HG03565 (cell line): ENCODE data around the gene RNF187.
"Not testable (repeated sequence)": the region's sequence is repeated elsewhere in the genome, so short reads cannot be mapped to it uniquely, and the experiment has no call there.

Experiments
- ATAC-seq: cut with Tn5 transposase; IDR thresholded peaks from one replicate; pipeline ENCODE4 v1.9.1; 2021; ENCODE audit warnings: mild to moderate bottlenecking, moderate library complexity; ENCODE audit not compliant: unreplicated experiment

Gene RNF187

DNA sequence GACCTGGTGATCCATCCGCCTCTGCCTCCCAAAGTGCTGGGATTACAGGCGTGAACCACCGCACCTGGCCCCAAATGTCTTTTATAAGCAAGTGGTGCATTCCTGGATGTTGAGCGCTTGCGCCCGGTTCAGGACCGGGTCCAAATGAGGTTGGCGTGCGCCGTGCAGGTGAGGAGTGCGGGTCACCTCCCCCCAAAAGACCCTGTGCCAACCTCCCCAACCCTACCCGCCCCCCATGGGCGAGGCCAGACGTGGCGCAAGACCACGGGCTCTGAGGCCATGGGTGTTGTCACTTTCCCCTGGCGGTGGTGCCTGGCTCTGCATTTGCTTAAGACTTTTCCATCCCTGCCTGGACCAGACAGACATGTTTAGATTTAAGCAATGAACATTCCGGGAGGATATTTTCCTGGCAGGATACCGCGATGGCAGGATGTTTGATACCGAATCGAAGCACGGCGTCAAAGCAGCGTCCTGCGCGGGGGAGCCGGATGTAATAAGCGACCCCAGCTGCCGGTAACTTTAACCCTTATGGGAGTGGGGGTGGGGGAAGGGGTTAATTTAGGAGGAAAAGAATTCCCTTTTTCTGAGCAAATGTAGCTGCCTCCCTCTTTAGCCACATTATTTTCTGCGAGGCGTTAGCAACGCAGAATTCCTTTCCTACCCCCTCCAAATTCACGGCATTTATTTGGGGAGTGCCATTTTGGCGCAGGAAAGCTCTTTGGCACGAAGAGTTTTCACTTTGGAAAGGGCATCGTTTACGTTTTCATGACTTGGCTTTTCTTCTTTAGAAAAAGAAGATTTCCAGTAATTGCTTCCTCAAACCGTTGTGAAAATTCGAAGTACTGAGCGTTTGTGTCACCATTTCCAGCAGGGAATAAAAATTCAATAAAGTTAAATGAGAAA, 27.8 kb upstream of the RNF187 start:
- ATAC-seq: peak; percentile 18

DNA sequence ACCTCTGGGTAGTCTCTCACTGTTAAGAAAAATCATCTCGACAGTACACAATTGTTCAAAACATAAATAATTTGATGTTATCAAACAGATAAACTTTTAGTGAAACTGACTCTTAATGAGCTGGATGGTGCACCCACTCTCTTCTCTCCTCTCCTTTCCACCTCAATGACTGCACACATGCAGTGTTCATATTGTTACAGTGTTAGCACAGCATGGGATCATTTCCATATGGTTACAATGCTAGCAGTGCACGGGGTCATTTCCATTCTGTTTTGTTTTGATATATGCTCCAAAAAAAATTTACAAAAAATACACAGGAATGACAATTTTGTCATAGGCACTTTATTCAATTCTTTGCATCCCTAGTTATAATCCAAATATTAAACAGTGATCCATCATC, 26.4 kb upstream of the RNF187 start:
- ATAC-seq: no peak

DNA sequence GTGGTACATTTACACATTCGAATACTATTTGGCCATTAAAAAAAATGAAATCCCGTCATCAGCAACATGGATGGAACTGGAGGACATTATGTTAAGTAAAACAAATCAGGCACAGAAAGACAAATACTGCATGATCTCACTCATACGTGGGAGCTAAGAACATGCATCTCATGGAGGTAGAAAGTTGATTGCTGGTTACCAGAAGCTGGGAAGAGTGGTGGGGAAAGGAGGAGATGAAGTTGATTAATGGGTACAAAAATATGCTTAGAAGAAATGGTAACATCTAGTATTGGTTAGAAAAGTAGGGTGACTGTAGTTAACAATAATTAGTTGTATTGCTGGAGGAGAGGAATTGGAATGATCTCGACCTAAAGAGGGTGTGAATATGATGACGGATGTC, 24.6 kb upstream of the RNF187 start:
- no peak for ATAC-seq

DNA sequence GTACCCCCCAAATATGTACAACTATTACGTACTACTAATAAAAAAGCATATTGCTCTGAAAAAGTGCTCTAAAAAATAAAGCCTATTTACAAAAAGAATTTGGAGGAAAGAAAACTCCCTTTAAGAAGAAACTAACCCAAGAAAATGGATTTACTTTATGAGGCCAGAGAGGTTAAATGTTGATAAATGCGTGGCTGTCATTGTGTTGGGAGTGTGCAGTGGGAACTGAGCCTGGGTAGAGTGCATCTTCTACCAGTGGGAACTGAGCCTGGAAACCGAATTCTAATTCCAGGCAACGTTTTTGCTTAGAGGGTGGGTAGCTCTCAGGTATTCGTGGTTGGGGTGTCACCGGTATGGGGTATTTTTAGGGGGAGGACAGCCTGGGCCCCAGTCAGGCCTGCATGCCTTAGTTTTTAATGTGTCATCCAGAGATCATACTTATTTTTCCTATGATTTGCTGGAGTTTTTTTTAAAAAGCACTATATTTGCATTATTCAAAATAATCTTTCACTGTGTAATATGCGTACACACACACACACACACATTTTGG, 24.1 kb upstream of the RNF187 start:
- ATAC-seq: no peak

DNA sequence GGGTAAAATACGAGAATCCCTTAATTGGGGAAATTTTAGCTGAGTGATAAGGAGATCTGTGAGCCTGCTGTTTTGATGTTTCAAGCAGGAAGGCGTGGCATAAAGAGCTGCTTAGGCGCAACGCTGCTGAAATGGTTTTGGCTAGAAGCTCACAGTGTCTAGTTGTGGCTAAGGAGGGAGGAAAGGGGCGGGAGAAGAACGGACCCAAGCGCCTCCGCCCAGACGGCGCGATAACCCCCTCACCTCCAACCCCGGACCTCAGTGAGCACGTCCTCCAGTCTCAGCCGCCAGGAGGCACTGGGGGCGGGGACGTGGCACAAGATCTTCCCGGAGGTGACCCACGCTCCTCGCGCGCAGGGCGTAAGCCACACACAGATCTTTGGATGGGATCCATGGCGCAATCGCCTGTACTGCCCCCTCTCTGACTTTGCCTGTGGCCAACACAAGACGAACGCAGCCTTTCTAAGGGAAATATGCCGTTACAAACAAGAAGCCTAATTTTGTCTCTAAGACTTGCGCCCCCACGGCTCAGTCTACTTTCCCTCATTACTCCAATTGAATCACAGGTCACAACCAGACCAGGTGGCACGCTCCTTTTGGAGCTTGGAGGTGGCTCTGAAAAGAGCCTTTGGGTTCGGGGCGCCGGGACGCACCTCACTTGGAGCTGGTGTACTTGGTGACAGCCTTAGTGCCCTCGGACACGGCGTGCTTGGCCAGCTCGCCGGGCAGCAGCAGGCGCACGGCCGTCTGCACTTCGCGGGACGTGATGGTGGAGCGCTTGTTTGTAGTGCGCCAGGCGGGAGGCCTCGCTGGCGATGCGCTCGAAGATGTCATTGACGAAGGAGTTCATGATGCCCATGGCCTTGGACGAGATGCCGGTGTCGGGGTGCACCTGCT, 23.4 kb upstream of the RNF187 start:
- ATAC-seq: peak; percentile 54

DNA sequence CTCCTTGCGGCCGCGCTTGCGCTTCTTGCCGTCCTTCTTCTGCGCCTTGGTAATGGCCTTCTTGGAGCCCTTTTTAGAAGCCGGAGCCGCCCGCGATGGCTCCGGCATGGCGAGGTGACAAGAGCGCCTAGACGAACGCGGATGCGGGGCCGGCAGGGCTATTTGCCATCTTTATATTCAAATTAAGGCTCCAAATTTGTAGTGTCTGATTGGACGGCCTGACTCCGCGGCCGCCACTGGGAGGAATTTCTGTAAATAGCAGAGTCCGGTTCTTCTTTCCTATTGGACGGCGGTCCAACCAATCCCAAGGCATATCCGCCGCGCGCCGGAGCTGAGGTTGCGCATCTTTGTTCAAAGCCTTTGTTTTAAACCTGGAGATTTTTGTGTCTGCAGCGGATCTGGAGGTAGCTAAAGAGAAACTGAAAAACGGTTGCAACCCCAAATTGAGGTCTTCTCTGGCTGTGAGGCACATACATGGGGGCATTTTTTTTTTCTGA, 22.6 kb upstream of the RNF187 start:
- ATAC-seq: peak; percentile 68

DNA sequence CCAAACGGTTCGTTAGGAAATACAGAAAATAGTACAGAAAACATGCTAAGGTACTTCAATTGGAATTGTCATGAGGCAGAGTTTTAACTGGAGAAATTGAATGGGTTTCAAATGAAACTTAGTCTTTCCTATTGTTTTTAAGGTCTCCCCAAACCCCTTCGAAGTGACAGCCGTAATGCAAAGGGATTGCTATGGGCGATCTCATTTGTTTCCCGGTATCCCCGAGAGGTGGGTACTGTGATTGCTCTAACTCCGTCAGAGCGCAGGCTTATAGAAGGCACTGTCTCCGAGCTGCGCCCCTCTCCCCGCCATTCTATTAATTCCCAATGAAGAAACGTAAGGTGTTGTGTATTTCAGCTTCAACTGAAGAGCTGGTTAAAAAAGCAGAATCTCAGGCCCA, 22.0 kb upstream of the RNF187 start:
- ATAC-seq: no peak

DNA sequence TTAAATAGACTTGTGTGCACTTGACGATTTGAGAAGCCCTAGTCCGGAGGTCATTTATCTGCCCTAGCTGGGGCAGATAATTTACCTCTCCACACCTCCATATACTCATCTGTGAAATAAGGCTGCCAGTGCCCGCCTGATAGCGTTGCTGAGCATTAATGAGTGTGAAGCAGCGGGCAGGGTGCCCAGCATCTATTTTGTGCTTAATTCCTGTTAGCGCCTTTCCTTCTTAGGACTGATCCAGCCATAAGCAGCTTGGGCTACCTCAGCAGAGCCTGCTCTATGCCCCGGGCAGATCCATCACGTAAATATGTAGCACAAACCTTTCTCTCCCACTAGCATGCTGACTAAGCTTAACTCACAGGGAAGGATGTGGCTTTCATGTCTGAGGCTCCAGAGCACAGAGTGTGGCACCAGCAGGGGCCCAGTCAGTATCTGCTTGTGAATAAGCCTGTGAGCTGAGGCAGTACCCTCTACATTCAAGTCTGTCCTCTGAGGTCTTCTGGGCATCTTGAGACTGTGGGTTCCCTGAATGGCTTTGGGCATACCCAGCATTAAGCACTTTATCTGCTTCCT, 21.5 kb upstream of the RNF187 start:
- no peak for ATAC-seq

DNA sequence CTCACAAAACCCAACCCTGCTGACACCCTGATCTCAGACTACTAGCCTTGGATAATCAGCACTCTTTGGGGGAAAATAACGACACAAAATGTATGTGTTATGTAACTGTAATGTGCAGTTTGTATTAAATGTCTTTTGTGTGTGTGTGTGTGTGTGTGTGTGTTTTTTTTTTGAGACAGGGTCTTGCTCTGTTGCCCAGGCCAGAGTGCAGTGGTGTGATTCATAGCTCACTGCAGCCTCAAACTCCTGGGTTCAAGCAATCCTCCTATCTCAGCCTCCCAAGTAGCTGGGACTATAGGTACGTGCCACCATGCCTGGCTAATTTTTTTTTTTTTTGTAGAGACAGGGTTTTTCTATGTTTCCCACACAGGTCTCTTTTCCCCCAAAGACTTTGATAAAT, 19.0 kb upstream of the RNF187 start:
- ATAC-seq: not testable (repeated sequence)

DNA sequence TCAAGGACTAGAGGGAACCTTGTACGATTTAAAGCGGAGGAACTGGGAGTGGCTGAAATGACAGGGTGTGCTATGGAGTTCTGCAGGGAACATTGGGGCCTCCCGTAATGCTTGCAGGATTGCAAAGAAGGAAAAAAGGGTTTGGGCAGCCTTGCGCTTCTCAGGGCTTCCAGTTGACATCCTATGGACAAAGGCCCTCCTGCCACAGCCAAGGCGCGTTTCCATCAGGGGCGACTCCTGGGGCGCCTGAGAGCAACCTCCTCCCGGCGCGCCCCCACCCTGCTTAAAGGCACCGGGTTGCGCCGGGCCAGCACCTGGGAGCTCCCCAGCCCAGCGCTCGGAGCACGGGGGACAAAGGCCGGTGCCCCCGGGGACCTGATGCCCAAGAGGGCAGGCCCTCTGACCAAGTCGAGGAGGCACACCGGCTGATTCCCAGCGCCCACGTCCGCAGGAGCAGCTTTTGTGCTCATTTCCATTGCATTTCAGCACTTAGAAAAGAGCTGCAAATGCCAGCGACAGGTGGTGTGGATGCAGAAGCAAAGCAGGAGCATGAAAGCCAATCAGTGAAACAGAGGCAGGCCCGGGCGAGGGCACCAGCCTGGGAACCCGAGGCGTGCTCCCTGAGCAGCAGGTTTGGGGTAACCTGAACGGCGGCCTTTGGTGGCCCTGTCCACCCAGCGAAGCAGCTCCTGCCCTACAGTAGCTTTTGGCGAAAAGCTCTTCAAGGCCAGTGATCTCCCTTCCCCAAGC, 17.6 kb upstream of the RNF187 start:
- ATAC-seq: no peak

DNA sequence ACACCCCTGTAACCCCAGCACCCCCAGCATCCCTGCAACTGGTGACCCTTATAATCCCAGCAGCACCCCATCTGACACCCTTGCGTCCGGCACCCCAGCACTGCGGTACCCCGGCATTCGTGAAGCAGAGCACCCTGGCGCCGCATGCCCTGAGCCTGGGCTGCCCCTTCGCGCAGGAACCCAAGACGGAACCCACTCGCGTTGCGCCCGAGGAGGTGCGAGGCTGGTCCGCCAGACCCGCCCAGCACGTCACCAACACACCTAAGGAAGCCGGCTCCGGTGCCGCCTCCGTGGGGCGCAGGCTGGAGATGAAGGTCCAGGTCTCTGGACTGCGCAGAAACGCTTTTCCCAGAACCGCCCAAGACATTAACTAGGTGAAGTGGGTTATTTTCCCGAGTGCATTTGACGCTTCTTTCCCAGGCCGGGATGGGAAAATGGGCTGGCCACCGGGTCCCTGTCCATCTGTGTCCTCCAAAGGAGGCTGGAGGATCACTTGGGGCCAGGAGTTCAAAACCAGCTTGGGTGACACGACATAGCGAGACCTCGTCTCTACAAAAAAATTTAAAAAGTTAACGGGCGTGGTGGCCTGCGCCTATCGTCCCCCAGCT, 15.9 kb upstream of the RNF187 start:
- no peak for ATAC-seq

DNA sequence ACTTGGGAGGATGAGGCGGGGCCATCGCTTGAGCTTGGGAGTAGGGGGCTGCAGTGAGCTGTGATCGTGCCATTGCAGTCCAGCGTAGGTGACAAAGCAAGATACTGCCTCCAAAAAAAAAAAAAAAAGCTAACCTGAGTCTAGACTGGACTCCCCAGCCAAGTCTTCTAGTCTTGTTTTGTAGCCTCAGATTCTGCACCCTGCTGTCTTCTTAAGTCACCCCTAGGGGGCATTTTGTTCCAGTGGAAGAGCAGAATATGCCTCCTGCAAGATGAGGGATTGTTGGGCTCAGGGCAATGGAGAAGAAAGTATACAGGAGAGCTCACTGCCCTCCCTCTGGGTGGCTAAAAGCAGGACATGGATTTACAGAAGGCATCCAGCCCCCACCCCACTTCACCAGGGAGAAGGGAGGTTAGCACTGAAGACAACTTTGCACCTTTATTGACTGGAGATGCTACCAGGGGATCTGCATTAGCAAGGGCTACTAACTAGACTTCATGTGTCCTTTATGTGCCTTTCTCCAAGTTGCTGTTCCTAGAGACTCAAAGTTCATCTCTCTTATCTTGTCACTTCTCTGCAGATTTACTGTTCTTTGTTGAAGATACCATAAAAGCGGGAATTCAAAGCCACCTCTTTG, 15.3 kb upstream of the RNF187 start:
- ATAC-seq: no peak

DNA sequence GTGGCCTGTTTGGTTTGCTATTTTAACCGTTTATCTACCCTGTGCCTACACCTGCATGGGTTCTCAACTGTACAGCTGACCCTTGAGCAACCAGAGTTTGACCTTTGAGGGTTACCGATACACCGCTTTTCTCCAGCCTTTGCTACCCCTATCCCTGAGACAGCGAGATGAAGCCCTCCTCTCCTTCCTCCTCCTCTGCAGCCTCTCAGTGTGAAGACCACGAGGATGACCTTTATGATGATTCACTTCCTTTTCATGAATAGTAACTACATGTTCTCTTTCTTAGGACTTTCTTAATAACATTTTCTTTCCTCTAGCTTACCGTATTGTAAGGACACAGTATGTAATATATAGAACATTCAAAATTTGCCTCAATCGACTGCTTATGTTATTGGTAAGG, 14.5 kb upstream of the RNF187 start:
- no peak for ATAC-seq

DNA sequence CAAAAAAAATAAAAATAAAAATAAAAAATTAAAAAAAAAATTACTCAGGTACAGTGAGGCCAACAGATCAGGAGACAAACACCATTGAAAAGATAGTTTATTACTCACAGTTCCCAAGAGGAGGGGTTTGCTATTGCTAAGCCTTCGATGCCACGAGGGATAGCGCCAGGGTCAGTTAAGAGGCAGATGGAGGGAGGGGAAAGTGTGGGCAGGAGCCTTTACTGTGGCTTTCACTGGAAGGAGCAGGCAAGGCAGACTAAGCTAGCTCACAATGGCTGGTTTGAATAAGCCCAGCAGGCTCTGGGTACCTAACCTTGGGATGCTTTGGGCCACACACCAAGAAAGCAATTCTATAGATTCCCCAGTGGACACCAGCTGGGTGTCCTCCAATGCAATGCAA, 12.7 kb upstream of the RNF187 start:
- no peak for ATAC-seq

DNA sequence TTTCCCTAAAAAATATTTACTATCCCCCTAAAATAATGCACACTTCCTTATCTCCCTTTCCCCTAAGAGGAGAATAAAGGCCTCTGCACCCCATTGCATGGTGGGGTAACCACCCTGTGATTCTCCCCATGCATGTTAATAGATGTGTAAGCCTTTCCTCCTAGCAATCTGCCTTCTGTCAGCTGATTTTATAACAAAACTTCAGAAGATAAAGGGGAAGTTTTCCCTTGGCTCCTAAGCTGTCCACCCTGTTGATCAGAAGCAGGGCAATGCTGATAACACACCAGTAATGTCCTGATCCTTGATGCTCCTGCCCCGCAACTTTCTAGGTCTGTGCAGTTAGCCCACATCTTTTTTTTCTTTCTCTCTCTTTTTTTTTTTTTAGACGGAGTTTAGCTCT, 11.4 kb upstream of the RNF187 start:
- no peak for ATAC-seq

DNA sequence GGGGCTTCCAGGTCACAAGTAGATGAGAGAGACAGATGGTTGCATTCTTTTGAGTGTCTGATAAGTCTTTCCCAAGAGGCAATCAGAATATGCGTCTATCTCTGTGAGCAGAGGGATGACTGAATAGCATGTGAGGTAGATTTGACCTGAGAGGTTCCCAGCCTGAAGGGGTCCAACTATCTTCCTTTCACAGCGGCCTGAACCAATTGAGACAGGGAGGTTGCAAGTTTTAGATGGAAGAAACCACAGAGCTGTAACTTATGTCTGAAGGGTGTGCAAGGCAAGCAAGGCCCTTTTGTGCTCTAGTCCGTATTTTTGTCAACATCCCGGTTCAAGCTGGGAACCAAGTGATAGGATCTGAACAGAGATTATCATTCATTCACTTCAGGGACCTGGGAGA, 9.9 kb upstream of the RNF187 start:
- no peak for ATAC-seq

DNA sequence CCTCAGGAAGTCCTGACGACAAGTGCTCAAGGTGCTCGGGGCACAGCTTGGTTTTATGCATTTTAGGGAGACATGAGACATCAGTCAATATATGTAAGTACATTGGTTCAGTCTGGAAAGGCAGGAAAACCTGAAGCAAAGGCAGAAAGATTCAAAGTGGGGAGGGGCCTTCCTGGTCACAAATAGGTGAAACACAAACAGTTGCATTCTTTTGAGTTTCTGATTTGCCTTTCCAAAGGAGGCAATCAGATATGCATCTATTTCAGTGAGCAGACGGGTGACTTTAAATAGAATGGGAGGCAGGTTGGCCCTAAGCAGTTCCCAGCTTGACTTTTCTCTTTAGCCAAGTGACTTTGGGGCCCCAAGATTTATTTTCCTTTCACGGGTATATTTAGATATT, 8.9 kb upstream of the RNF187 start:
- ATAC-seq: no peak

DNA sequence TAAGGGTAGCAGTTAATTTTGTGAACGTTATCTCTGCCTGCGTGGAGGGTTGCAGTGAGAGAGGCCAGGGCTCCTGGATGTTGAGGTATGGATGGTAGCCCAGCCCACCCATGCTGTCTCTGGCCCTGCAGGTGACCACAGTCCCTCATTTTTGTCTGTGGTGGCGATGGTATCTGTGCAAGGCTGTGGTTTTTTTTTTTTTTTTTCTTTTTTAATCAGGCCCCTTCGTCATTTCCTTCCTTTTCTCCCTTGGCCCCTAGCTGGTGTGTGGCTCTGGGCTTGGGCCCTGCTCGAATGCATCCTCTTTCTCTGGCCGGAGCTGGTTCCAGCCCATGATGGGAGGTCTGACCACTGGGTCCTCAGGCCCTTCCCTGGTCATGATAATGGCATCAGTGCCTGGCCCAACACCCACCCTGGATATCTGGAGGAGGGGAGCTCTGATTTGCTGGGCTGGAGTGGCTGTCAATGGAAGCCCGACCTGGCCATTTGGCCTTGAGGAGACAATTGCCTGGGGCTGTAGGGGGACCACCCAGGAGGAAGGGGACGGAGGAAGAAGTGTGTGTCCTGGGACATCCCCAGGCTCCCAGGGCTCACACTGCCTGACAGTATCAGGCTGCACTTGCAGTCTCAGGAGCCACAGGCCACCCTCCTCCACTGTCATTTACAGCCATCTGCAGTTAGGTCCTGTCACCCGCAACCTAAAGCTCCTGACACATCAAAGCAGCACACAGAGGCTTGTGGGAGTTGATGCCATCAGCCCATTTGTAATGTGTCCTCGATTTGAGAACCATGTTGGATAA, 8.1 kb upstream of the RNF187 start:
- no peak for ATAC-seq

DNA sequence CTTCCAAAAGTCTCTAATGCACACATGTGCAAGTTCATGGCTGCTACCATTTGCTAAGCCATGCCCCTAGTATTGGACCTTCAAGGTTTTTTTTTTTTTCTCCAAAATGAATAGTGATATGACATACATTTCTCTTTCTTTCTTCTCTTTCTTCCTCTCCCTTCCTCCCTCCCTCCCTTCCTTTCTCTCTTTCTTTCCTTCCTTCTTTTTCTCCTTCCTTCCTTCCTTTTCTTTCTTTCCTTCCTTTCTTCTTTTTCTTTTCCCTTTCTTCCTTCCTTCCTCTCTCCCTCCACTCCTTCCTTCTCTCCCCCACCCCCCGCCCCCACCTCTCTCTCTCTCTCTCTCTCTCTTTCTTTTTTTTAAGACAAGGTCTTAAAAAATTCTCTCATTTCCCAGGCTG, 3.4 kb upstream of the RNF187 start:
- ATAC-seq: no peak
